GM12891 (cell line): ENCODE results near the gene SLC50A1.

Experiments used
- POLR2A ChIP-seq: IDR thresholded peaks from 2 replicates; pipeline ENCODE4 v1.6.1; 2011; ENCODE audit warnings: low read depth, low read length, control low read depth
- POLR2AphosphoS5 ChIP-seq: IDR thresholded peaks from 2 replicates; pipeline ENCODE4 v1.6.1; 2011; ENCODE audit warnings: low read depth, low read length, control low read depth
- POU2F2 ChIP-seq: IDR thresholded peaks from 2 replicates; pipeline ENCODE4 v1.6.1; 2011; ENCODE audit warnings: low read depth, mild to moderate bottlenecking, control low read depth, low read length, moderate library complexity
- SPI1 ChIP-seq: IDR thresholded peaks from 2 replicates; pipeline ENCODE4 v1.6.1; 2011; ENCODE audit warnings: low read depth, low read length, control low read depth
- TAF1 ChIP-seq: IDR thresholded peaks from 2 replicates; pipeline ENCODE4 v1.6.1; 2011; ENCODE audit warnings: low read depth, low read length, control low read depth

DNA sequence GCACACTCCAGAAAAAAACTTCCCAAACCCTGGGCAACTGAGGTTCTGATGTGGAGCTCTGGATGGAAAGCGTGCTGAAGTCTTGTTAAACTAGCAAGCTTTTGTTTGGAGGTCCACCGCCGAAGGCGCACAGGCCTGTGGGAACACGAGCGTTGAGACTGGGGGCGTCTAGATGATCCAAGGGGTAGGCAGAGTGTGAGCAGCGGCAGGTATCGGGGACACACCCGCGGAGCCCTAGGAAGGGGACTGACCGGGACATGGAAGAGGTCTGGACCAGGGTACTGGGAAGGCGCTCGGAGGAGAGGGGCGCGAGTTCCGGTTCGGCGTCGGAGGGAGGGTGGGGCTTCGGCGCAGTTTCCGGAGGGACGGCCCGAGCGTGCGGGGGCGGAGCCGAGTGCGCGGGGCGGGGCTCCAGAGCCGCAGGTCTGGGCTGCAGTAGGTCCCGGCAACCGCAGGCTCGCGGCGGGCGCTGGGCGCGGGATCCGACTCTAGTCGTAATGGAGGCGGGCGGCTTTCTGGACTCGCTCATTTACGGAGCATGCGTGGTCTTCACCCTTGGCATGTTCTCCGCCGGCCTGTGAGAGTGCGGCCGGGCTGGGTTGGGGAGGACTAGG lies at the start of gene SLC50A1:
- TF ChIP-seq TAF1, result peak; percentile 56
- no peak for TF ChIP-seq SPI1
- TF ChIP-seq POLR2A, result peak; percentile 85
- TF ChIP-seq POLR2AphosphoS5, result peak; percentile 78
- no peak for TF ChIP-seq POU2F2
